Stimulated activated CD4-positive, alpha-beta T cell treated with anti-CD3 and anti-CD28 coated beads, Interleukin-12 subunit alpha, Interleukin-12 subunit beta, amount 100 ng/mL, for 48 hours (primary cell): Measurements from ENCODE around the gene PLSCR1.
"Not testable (repeated sequence)": the region's sequence is repeated elsewhere in the genome, so short reads cannot be mapped to it uniquely, and the experiment has no call there.

Experiments
- DNase-seq, 3 donors: peaks; one replicate each; pipeline ENCODE4 v3.0.0-alpha.2; 2020; ENCODE audit warnings: low read depth in 2 of 3, low spot score in 1 of 3

Gene PLSCR1

DNA sequence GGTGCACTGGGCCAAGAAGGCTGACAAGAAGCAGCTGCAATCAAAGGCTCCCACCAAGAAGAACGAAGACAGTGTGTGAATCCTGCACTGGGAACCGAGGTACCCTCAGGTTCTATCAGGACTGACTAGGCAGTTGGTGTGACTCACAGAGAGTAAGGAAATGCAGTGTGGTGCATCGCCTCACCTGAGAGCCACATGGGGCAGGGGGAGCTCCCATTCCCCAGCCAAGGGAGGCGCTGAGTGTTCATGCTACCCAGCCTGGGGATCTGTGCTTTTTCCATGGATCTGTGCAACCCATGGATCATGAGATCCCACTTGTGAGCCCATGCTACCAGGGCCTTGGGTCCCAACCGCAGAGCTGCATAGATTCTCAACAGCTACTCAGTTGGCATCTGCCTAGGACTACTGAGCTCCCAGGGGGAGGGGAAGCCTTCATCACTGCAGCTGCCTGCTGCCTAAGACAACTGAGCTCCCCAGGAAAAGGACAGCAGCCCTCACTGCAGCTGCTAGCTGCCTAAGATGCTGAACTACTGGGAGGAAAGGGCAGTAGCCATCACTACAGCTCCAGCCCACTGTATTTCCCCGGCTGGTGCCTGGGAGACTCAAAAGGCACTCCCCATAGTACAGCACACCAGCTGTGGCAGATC, 68.2 kb downstream of the PLSCR1 start:
- no peak for DNase-seq

DNA sequence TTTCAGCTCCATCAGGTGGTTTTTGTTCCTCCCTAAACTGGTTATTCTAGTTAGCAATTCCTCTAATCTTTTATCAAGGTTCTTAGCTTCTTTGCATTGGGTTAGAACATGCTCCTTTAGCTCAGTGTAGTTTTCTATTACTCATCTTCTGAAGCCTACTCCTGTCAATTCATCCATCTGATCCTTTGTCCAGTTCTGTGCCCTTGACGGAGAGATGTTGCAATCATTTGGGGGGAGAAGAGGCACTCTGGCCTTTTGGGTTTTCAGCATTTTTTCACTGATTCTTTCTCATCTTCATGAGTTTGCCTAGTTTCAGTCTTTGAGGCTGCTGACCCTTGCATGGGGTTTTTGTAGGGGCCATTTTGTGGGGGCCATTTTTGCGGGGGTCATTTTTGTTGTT, 69.4 kb downstream of the PLSCR1 start:
- not testable (repeated sequence) for DNase-seq

DNA sequence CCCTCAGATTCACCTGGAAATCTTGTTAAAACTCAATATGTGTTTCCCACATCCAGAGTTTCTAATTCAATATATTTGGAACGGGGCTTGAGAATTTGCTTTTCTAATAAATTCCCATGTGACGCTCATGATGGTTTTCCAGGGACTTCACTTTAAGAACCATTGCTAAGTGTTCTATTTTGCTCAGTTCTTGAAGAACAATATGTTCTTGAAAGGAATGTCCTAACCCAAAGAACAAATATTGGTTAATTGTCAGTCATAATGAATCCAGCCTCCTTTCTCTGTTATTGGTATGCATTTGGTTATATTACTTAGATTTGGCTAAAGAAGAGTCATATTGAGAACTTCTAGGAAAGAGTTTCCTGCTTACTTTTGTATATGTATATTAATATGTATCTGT, 70.7 kb downstream of the PLSCR1 start:
- no peak for DNase-seq

DNA sequence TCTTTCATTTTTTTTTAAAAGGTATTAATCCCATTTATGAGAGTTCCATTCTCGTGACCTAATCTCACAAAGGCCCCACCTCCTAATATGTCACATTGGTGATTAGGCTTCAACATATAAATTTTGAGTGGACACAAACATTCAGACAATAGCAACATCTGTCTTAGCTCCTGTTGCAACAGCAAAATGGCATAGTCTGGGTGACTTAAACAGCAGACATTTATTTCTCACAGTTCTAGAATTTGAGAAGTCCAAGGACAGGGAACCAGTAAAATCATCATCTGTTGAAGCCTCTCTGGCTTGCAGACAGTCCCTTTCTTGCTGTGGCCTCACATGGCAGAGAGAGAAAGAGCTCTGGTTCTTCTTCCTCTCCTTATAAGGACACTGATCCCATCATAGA, 71.8 kb downstream of the PLSCR1 start:
- DNase-seq, result no peak

DNA sequence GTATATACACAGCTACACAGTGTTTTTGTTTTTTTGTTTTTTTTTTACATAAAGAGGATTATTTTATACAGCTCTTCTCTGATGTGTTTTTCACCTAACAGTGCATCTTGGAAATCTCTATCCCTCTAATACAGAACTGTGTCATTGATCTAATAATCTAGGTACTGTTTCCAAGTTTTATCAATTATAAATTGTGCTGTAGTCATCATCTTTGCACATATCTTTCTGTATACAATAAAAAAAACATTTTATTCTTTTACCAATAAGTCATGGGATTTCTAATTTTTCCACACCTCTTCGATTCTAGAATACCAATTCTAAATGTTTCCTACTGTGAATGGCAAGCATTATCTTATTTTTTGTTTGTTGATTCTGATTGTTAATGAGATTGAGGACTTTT, 73.4 kb downstream of the PLSCR1 start:
- no peak for DNase-seq

DNA sequence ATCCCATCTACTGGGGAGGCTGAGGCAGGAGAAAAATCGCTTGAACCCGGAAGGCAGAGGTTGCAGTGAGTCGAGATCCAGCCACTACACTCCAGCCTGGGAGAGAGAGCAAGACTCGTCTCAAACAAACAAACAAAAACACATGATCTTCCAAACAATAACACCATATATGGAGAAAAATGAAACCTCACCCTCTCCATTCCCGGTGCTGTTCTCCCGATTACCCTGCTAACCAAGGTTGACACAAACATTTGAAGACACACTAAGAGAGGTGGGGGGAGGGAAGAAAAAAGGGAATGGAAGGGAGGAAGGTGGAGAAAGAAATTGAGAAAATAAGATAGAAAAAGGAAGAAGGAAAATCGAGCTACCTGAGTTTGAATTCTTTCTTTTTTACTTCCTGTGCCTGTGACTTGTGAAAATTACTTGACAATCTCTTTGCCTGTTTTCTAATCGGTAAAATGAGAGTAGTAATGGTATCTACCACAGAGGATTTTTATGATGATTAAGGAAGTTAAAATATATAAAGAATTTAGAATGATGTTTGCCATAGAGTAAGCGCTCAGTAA, 73.9 kb downstream of the PLSCR1 start:
- DNase-seq, result no peak

DNA sequence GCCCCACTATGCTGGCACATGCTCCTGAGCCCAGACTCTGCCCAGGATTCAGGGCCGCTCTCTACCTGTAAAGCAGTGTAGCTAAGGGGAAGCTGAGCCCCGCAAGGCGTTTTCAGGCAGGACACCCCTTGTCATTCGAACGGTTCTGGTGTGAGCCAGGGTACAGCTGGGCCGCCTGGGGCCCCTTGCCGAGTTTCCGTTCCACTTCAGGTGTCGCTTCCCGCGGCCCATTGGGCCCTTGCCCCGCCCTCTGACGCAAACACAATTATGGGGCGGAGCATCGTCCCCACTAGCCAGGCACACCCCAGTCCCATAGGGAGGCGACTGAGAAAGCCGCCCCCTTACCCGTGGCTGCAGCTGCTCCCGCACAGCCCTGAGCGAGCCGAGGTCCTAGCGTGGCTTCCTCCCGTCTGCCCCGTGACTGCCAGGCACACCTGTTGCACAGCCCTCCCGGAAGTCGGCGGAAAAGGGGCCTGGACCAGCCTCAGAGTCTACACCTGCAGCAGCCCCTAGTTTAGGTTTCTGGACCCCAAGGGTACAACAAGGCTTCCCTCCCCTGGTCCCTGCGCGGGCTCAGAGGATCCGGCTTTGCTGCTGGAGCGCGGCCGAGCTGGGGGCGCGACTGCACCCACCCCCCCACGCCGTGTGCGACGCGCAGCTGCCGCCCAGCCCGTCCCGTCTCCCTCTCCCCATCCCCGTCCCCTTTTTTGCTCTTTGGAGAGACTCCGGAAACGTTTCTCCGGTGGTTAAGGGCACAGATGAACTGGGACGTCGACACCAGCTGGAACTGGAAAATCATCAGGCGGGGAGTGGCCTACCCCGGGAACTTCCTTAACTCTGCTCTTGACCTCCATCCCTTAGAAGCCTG, 75.0 kb downstream of the PLSCR1 start, which contains the start of gene PLSCR2:
PLSCR2 (minus strand) TSS at position 412 of the 868 bp plus-strand sequence. CDS start 9,657 bp downstream, outside the sequence.
- peak; percentile 46 to 69 (median 47) for DNase-seq

DNA sequence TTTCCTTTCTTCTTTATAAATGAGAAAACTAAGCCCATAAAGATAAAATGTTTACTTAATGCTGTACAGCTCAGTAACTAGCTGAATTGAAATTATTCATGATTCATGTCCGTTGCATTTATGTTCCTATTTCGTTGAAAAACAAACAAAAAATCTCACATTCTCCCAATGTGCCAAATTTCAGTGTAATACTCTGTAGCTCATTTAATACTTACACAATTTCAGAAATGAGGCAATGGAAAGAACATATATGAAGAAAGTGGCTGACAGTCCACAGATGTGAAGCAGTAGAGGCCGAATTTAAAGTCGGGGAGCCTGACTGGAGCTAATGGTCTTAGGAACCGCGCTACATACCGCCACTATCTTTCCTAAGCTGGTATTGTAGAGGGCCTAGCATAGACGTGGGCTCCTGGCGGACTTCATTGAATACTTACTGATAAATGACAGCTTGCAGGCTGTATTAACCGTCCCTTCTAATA, 75.7 kb downstream of the PLSCR1 start:
- DNase-seq, result no peak

DNA sequence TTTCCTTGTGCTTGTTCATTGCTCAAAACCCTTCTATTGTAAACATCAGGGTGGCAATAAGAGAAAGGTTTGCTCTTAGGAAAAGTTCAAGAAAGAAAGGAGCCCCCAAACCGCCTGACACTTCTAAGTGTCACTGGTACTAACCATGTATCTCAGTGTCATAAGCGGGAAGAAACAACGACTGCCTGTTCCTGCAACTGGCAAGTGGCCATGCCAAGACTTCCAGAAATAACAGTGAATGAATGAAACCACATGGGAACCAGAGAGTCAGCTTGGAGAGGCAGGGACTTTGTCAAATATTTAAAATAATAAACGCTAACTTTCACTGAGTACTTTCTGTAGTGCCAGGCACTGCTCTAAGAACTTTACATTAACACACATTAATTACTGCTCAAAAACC, 76.2 kb downstream of the PLSCR1 start:
- no peak for DNase-seq

DNA sequence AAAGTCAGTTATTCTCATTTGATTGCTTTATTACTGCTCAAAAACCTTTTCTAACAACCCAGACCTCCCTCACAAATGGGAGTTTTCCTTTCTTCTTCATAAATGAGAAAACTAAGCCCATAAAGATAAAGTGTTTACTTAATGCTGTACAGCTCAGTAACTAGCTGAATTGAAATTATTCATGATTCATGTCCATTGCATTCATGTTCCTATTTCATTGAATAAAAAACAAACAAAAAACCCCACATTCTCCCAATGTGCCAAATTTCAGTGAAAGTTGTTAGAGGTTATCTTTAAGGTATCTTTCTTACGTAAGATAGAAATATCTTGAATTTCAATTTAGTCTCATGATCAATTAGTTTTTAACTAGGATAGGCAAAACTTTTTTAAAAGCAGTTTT, 77.8 kb downstream of the PLSCR1 start:
- no peak for DNase-seq

DNA sequence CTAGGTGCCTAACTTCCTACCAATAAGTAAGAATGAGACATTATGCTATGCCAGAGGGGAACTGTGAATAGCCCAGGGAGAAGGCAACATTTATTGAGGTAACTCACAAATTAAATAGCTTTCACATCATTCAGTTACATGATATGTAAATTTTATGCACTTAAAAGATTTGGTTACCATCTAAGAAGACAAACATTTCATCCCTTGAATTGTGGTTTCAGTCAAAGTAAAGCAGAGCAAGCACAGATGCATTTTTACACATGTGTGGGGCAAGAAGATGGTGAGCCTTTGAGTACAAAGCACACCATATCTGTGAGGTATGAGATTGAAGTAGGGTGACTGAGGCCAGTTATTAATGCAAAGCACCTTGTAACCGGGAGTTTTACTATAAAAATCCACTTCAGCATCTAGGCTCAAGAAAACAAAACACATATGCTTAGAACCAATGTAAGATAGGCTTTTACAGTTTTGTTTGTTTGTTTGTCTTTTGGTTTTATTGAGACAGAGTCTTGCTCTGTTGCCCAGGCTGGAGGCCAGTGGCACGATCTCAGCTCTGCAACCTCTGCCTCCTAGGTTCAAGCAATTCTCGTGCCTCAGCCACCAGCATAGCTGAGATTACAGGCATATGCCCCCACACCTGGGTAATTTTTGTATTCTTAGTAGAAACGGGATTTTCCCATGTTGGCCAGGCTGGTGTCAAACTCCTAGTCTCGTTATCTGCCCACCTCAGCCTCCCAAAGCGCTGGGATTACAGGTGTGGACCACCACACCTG, 78.5 kb downstream of the PLSCR1 start:
- DNase-seq, result no peak
